HepG2 (cell line): ENCODE results near the gene CADM4. TPM values are rescaled to one million over a fixed set of nuclear protein-coding genes. Genes with fewer than 3 reads are reported as not detected.
A peak's percentile ranks its signal among the peaks of the same experiment; 100 is the strongest.

Experiments
- AFF4 ChIP-seq: sonication (generic); formaldehyde crosslinking; IDR thresholded peaks from 2 replicates; pipeline ENCODE4 v1.4.0; 2020; ENCODE audit warnings: missing genetic modification reagents
- CCAR2 ChIP-seq: fragments of 200-400 bp; formaldehyde crosslinking; optimal IDR thresholded peaks from 2 replicates; pipeline ENCODE3; 2018; ENCODE audit warnings: low read depth, mild to moderate bottlenecking, low read length, moderate library complexity
- CERS6 ChIP-seq: sonication (generic); formaldehyde crosslinking; IDR thresholded peaks from 2 replicates; pipeline ENCODE4 v1.5.0; 2020; ENCODE audit warnings: missing genetic modification reagents
- FOXM1 ChIP-seq: sonication (generic); formaldehyde crosslinking; IDR thresholded peaks from 2 replicates; pipeline ENCODE4 v1.5.0; 2020; ENCODE audit warnings: missing genetic modification reagents
- GATA4 ChIP-seq: sonication (generic); IDR thresholded peaks from 2 replicates; pipeline ENCODE4 v1.6.1; 2016; ENCODE audit warnings: antibody characterized with exemption, low read depth, borderline replicate concordance
- KLF11 ChIP-seq: IDR thresholded peaks from 2 replicates; pipeline ENCODE4 v1.6.1; 2016; ENCODE audit warnings: missing compliant biosample characterization
- MTERF4 ChIP-seq: sonication (generic); formaldehyde crosslinking; IDR thresholded peaks from 2 replicates; pipeline ENCODE4 v1.8.0; 2023; ENCODE audit warnings: mild to moderate bottlenecking, missing genetic modification reagents
- MZF1 ChIP-seq: sonication (generic); formaldehyde crosslinking; IDR thresholded peaks from 2 replicates; pipeline ENCODE4 v1.8.1; 2023; ENCODE audit warnings: mild to moderate bottlenecking, missing genetic modification reagents, borderline replicate concordance
- ONECUT2 ChIP-seq: sonication (generic); formaldehyde crosslinking; IDR thresholded peaks from 2 replicates; pipeline ENCODE4 v1.4.0; 2020; ENCODE audit warnings: missing genetic modification reagents
- PAWR ChIP-seq: sonication (generic); formaldehyde crosslinking; IDR thresholded peaks from 2 replicates; pipeline ENCODE4 v1.4.0; 2020; ENCODE audit warnings: missing genetic modification reagents, mild to moderate bottlenecking, borderline replicate concordance
- POLR2AphosphoS2 ChIP-seq: IDR thresholded peaks from 2 replicates; pipeline ENCODE4 v1.6.1; 2011; ENCODE audit warnings: low read depth, low read length, improper control_type of control experiment
- SAP130 ChIP-seq: IDR thresholded peaks from 2 replicates; pipeline ENCODE4 v1.6.1; 2016; ENCODE audit warnings: low read depth
- SIN3B ChIP-seq: fragments of 150-350 bp; IDR thresholded peaks from 2 replicates; pipeline ENCODE4 v1.6.1; 2014; ENCODE audit warnings: low read length
- TOE1 ChIP-seq: sonication (generic); formaldehyde crosslinking; IDR thresholded peaks from 2 replicates; pipeline ENCODE4 v1.4.0; 2020; ENCODE audit warnings: mild to moderate bottlenecking, missing genetic modification reagents
- ZBTB2 ChIP-seq: sonication (generic); formaldehyde crosslinking; IDR thresholded peaks from 2 replicates; pipeline ENCODE4 v1.8.0; 2022; ENCODE audit warnings: low read depth, missing genetic modification reagents
- ZBTB33 ChIP-seq: sonication (generic); formaldehyde crosslinking; IDR thresholded peaks from 2 replicates; pipeline ENCODE4 v1.4.0; 2020; ENCODE audit warnings: missing genetic modification reagents
- ZNF724P ChIP-seq: sonication (generic); formaldehyde crosslinking; IDR thresholded peaks from 2 replicates; pipeline ENCODE4 v1.8.0; 2022; ENCODE audit warnings: missing genetic modification reagents, borderline replicate concordance
- ZNF784 ChIP-seq: sonication (generic); formaldehyde crosslinking; IDR thresholded peaks from 2 replicates; pipeline ENCODE4 v1.5.1; 2020; ENCODE audit warnings: missing genetic modification reagents, mild to moderate bottlenecking, borderline replicate concordance
- ZSCAN21 ChIP-seq: sonication (generic); formaldehyde crosslinking; IDR thresholded peaks from 2 replicates; pipeline ENCODE4 v1.8.0; 2022; ENCODE audit warnings: mild to moderate bottlenecking, missing genetic modification reagents, moderate library complexity, borderline replicate concordance
- polyA plus RNA-seq, 8 experiments: library from polyadenylated mRNA; depleted of rRNA in 3 of 8; stranded (reverse) in 7 of 8; unstranded in 1 of 8; fragments of >200 nt; fragmentation: Illumina TruSeq in 4 of 8; extraction: Trizol in 4 of 8; gene quantifications; 2 replicates each; pipeline versions ENCODE4 v1.2.1 to v1.2.3, GENCODE V29; 2011 to 2016; ENCODE audit warnings: low read depth in 4 of 8, missing spikeins in 1 of 8, mixed read lengths in 1 of 8; ENCODE audit not compliant: insufficient read depth in 1 of 8
- total RNA-seq, 5 experiments: library from RNA; depleted of rRNA; stranded (reverse); fragments of >200 nt; fragmentation: Illumina TruSeq; extraction: Trizol; gene quantifications; 2 replicates each; pipeline ENCODE4 v1.2.3, GENCODE V29; 2016; ENCODE audit warnings: low read depth in 1 of 5

Gene CADM4
- total and polyA plus RNA-seq, 2 of the 13 experiments (the other 11 are each of a cell fraction or from before 2014, with no cell fraction given): 8.5 to 16.0 TPM

- TF ChIP-seq ZNF724P: no peak
- no peak for TF ChIP-seq ONECUT2 (CRISPR knock-in tag)
- TF ChIP-seq FOXM1 (CRISPR knock-in tag): no peak
- peak; percentile 66 for TF ChIP-seq SAP130 (CRISPR knock-in tag)
- TF ChIP-seq ZBTB33 (CRISPR knock-in tag): 0 out of 2 replicates have a peak, but pooled peaks have one; percentile 14
- no peak for TF ChIP-seq MZF1
- no peak for TF ChIP-seq SIN3B
- TF ChIP-seq PAWR (CRISPR knock-in tag): no peak
- no peak for TF ChIP-seq POLR2AphosphoS2
- TF ChIP-seq GATA4: no peak
- TF ChIP-seq ZBTB2: no peak
- TF ChIP-seq AFF4: no peak
- no peak for TF ChIP-seq ZSCAN21 (CRISPR knock-in tag)
- TF ChIP-seq TOE1 (CRISPR knock-in tag): no peak; the same call in 1 of the 2 replicates
- TF ChIP-seq KLF11 (CRISPR knock-in tag): no peak
- no peak for TF ChIP-seq CERS6
- TF ChIP-seq ZNF784: no peak
- TF ChIP-seq MTERF4: peak; percentile 57; the same call in 1 of the 2 replicates
- no peak for TF ChIP-seq CCAR2
Measured at GRCh38 chr19:43594710-43595604, 44.7 kb downstream of the CADM4 start (continued).
